Stimulated activated CD4-positive, alpha-beta T cell treated with anti-CD3 and anti-CD28 coated beads, Interleukin-12 subunit alpha, Interleukin-12 subunit beta, amount 100 ng/mL, for 24 hours (primary cell): ENCODE measurements around the gene PTGS2.
"Not testable (repeated sequence)": the region's sequence is repeated elsewhere in the genome, so short reads cannot be mapped to it uniquely, and the experiment has no call there.

Experiments used
- DNase-seq, 2 experiments: peaks; one replicate each; pipeline ENCODE4 v3.0.0-alpha.2; 2020; ENCODE audit warnings: low read depth in 2 of 2

The PTGS2 gene

DNA sequence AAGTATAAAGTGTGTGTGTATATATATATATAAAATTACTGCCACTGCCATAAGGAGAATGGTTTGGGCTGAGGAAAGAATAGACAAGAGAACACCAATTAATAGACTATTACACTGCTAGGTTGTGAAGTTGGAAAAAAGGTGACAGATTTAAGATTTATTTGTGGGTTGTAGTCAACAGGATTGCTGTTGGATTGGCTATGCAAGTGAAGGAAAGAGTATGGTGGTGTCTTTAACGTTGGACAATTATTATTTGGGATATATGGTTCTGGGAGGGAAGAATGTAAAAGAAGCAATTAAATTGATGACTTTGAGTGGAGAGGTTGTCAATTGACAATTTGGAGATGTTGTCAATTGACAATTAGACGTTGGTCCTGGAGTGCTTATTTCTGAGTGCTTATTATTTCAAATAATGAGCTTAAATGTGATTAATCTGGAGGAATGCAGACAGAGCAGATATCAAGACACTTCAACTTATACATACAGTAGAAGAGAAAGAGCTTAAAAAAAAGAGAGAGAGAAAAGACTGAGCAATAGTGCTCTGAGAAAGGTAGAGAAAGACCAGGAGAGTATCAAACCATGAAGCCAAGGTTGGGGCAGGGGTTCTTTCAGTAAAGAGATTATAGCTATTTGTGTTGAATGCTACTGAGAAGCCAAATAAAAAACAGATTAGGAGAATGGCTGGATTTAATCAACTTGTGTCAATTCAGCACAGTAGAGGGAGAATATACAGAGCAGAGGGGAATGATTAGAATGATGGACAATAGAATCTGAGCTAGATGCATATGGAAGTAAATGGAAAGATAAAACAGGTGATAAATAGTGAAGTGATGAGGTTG is 9.7 kb downstream of the PTGS2 start:
- DNase-seq: no peak

DNA sequence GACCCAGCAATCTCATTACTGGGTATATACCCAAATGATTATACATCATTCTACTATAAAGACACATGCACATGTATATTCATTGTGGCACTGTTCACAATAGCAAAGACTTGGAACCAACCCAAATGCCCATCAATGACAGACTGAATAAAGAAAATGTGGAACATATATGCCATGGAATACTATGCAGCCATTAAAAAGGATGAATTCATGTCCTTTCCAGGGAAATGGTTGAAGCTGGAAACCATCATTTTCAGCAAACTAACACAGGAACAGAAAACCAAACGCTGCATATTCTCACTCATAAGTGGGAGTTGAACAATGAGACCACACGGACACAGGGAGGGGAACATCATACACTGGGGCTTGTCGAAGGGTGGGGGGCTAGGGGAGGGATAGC is 10.4 kb downstream of the PTGS2 start:
- not testable (repeated sequence) for DNase-seq

DNA sequence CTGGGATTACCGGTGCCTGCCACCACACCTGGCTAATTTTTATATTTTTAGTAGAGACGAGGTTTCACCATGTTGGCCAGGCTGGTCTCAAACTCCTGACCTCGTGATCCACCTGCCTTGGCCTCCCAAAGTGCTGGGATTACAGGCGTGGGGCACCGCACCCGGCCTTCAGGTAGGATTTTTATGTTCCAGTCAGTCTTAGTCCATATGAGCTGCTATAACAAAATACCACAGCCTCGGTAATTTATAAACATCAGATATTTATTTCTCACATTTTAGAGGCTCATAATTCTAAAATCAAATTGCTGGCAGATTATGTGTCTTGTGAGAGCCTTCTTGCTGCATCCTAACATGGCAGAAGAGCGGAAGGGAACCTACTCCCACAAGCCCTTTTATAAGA is 16.0 kb downstream of the PTGS2 start:
- not testable (repeated sequence) for DNase-seq

DNA sequence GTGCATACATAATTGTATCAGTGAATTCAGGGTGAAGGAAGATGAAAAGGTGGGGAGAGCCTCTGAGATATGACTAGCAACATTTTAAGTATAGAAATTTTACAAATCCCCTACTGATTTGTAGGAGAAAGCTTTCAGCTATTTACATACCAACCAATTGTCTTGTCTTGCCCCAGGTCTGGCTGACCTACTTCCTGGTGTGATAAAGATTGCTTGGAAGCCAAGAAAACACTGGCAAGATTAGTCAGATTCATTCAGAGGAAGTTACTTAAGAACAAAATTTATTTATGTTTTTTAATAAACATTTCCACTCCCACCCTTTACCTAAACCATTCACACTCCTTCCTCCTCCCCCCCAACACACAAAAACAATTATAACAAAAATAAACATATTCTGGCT is 17.5 kb downstream of the PTGS2 start:
- DNase-seq: no peak

DNA sequence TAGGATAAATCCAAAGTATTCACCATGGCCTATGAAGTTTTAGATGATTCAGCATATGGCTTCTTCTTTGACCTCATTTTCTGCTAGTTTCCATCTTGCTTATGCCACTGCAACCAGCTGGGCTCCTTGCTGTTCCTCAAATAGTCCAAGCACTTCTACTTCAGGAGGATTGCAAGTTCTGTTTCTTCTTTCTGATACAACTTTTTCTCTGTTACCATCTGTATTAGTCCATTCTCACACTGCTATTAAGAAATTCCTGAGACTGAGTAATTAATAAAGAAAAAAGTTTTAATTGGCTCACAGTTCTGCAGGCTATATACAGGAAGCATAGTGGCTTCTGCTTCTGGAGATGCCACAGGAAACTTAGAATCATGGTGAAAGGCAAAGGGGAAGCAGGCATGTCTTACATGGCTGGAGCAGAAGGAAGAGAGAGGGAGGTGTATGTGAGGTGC is 20.3 kb downstream of the PTGS2 start:
- no peak for DNase-seq

DNA sequence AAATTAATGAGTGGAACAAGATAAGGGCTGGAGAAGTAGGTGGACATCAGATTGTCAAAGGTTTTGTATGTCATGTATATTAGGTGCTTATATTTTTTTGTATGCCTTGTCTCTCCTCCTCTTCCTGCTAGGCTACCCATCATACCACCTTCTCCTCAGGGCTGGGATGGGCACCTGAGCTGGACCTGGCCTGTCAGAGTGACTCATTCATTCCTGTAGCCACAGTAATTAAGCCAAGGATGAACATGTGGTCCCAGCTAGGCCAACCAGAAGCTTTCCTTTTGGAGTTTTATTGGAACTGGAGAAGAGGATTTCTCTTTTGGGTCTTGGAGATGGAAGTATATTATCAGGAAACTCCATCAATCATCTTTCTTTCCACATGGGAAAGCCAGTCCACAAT is 21.2 kb downstream of the PTGS2 start:
- no peak for DNase-seq

DNA sequence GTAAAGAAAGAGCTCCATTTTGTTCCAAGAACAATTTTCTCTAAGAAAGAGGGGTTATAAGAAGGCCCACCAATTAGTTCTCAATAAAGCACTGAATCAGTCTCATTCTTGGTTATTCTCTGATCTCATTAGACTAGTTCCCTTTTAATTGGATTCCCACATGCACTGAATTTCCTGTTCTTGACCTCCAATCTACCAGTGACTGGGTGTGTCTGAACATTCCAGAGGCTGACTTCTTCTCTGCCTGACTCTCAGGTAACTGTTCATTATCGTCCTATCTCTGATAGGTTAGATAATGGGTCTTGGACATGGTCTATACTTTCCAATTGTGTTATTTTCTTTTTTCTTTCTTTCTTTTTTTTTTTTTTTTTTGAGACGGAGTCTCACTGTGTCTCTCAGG is 22.7 kb downstream of the PTGS2 start:
- DNase-seq: no peak

DNA sequence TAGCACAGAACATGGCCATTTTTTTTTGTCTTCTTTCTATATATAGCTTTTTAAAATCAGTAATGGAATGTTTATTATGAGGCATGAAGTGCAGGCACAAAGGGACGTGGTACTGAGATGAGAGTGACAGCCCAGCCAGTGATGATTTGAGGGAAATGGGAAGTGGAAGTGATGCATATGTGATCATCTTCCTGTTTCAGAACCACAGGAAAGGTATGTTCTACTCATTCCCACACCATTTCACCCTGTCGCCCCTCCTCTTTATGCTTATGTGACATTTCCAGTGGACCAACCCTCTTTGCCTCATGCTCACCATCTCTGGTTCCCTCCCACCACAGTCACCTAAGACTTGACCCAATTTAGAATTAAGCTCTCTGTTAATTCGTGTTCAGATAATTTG is 24.3 kb downstream of the PTGS2 start:
- no peak for DNase-seq

DNA sequence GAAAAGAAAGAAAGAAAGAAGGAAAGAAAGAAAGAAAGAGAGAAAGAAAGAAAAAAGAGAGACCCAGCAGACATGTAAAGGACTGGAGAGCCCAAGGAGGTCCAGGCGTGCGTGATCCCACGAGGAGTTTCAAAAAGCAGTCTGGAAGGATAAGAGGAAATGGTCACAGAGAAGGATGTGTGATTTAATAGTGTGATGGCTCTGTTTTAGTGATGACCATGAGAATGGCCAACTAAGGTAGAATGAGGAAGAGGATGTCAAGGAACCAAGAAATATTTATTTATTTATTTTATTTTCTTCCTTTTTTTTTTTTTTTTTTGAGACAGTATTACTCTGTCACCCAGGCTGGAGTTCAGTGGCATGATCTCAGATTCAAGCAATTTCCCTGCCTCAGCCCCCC is 25.5 kb downstream of the PTGS2 start:
- DNase-seq: no peak

DNA sequence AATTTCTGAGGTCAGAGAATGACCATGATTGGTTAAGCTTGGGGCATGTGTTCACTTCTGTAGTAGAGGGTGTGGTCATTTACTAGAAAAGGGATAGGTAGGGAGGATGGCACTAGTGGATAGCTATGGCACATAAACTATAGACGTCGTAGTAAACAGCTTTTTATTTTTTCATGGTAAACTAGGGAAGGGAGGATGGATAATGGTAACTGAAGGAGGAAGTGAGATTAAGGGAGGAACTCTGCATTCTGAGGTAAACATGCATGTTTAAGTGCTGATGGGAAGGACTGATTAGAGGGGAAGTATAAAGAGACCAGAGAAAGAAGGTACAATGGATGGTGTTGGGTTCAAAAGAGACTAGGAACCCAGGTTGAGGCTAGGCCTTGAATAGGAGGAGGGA is 26.9 kb downstream of the PTGS2 start:
- no peak for DNase-seq

DNA sequence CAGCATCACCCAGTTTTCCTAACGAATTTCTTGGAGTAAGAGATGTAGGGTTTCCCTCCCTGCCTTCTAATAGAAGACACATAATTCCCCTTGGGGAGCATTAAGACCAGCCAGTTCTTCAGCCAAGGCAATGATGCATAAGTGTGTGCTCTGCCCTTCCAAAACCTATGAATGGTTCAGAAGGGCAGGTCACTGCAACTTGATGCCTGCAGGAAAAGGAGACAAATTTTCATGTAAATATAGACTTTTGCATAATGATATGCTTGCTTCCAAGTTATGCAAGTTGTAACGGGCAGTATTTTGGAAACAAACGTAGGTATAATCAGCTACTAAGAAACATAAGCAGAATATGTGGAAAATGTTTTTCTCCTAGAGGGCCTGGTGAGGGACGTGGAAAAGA is 31.6 kb downstream of the PTGS2 start:
- DNase-seq: no peak

DNA sequence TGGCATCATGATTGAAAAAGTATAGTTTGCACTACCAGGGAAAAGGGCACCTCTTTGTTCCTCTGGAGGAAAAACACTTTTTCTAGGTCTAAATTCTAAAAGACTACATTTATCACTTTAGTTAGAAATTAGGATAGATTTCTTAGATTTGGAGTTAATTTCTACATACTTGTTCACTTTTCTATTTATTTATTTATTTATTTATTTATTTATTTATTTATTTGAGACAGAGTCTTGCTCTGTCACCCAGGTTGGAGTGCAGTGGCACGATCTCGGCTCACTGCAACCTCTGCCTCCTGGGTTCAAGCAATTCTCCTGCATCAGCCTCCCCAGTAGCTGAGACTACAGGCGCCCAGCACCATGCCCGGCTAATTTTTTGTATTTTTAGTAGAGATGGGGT is 32.2 kb downstream of the PTGS2 start:
- not testable (repeated sequence) for DNase-seq

DNA sequence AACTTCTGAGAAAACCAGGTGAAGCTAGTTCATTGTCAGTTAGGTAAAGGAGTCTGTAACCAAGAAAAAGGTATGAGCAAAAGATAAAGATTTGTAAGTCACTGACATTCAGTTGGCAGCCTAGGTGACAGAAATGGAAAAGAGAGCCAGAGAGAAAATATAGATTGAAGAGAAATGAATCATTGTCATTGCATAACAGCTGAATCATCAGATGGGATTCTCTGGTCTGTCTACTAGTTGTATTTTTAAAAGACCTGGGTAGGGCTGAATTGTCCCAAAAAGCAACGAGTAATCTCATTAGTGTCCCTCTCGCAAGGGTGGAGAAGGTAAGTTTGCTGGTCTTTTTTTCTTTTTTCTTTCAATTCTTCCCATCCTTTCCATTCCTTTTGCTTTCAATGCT is 36.6 kb downstream of the PTGS2 start:
- DNase-seq: no peak

DNA sequence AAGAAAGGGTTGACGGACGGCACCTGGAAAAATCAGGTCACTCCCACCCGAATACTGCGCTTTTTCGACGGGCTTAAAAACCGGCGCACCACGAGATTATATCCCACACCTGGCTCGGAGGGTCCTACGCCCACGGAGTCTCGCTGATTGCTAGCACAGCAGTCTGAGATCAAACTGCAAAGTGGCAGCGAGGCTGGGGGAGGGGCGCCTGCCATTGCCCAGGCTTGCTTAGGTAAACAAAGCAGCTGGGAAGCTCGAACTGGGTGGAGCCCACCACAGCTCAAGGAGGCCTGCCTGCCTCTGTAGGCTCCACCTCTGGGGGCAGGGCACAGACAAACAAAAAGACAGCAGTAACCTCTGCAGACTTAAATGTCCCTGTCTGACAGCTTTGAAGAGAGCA is 42.7 kb downstream of the PTGS2 start:
- not testable (repeated sequence) for DNase-seq

DNA sequence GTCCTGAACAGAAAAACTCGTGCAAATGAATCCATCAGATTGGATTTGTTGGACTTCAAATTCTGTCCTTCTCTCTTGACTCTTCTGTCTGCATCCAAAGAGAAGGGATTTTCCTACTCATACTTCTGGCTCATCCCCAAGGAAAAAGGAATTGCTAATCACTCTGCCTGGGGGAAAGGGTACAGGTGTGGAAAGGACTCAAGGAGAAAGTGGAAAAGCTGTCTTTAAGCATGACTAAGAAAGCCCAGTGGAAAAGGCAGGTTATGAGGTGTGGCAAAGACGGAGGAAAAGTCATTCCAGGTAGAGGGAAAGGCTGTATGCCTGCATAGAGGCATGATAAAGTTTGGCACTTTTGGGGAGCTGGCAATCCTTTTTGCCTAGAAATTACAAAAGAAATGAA is 43.4 kb downstream of the PTGS2 start:
- no peak for DNase-seq

DNA sequence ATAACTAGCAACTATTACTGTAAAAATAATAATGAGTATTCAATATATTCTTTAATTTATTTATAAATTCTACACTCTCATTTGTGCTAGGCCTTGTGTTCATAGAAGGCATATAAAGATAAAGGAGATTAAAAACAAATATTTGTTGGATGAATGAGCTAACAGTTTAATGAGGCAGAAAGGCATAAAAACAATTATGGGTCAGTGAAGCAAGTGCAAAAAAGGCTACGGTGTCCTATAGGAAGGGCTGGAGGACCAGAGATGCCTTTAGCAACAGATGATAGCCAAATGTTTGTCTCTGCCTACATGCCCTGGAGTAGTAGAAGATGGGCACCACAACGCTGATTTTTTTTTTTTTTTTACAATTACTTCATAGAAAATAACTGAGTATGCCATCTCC is 45.7 kb downstream of the PTGS2 start:
- no peak for DNase-seq

DNA sequence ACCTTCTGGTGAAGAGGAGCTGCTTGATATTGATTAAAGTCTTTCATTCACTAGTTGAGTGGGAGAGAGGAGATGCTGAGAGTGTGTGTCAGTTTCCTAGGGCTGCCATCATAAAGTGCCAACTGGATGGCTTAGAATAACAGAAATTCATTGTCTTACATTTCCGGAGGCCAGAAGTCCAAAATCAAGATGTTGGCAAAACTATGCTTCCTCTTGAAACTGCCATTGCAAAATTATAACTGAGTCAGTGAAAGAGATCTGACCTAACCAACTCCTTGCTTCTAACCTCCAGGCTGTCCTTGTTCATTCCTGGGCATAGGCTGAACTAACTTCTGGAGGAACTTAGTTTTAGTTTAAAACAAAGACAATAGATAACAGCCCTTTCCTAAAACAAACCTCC is 47.1 kb downstream of the PTGS2 start:
- DNase-seq: no peak

DNA sequence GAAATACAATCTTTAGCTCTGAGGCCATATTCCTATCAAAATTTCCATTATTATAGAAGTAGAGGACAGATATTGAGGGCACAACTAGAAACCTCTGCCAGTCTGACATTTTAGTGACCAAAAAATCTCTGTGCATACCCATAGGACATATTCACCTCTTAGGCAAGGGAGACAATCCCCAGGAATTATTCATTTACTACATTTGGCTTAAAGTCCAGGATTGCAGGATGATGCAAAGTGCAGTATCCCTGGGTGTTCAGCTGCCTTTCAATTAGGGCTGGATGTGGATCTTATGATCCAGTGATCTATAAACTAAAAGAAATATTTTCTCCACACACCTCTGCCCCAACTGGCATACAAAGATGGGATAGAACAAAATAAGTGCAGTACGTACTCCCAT is 50.9 kb downstream of the PTGS2 start:
- DNase-seq: no peak

DNA sequence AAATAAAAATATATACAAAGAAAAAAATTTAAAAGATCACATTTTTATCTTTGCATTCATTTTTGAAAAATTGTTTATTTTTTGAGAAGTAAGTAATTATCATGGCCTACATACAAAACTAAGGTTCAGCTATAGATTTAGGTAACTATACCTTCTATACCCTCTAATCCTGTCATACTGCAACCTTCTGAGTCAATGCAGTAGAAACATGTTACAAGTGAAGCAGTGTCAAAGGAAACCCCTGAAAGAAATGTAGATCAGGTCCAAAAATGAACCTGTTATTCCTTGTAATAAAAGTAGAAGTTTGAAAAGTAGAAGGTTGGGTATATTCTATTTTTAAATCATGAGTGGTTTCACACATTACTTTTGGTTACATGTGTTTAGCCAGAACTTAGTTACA is 51.3 kb downstream of the PTGS2 start:
- no peak for DNase-seq

DNA sequence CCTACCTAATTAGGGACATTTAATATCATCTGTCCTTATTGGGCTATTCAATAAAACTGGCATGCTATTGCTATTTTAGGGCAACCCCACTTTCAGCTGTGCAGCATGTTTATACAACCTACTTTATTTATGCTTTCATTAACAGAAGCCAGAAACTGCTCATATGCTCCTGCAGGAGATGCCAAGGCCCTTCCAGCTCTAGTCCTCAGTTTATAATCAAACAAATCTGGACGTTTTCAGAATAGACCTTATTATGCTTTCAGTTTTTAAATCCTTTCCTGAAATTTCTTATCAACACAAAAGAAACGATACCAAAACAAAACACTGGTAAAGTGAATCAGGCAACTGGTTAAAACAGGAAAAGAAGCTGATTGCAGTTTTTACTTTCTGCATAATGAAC is 53.2 kb downstream of the PTGS2 start:
- no peak for DNase-seq

DNA sequence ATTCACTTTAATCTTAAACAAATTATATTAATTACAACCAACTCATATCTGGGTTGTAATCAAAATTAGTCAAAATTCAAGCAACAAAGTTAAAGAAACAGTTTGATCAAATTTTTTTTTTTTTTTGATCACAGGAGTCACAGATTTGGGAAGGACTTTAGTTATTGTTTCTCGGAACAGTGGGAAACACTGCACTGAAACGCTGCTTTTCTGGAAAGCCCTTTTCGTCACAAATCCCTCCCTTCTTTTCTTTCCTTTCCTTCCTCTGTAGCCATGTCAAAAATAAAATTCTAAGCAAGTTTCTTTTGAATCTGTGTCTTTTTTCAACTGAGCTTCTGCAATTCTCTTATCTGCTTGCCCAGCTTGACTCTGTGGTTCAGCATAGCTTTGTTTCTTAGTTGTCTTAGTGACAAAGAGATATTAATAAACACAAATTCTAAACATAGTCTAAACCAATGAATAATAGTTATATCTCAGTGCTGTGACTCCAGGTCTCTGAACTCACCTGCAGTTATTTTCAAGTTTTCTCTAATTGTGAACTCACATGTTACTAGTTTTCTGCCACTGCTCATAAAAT is 53.8 kb downstream of the PTGS2 start:
- no peak for DNase-seq

DNA sequence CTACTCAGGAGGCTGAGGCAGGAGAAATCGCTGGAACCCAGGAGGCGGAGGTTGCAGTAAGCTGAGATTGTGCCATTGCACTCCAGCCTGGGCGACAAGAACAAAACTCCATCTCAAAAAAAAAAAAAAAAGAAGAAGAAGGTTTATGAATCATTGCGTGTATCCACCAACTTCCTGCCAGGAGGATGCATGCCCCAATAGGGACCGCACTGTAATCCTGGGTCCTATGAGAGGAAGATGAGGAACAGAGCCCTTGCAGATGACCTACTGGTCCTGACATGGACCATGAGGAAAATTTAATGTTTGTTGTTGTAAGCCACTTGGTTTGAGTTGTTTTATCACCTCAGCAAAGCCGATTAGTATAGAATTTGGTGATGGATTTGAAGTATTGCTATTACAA is 56.7 kb downstream of the PTGS2 start:
- DNase-seq: no peak
